Astrocyte of the cerebellum (primary cell): ENCODE results near the gene SLC17A3.

Experiments used
- DNase-seq: peaks from one replicate; pipeline ENCODE4 v3.0.0-alpha.2; 2011; ENCODE audit warnings: low read depth
- H3K4me3 ChIP-seq: 2 replicates; pipeline ENCODE4 v1.5.1; 2011; ENCODE audit warnings: mild to moderate bottlenecking, low read depth, low read length, moderate library complexity
- in situ Hi-C: cut with HindIII; loops from 2 replicates; pipeline ENCODE4 v1.10.0; 2017; ENCODE audit warnings: low sequenced_read_pairs
- TF ChIP-seq, protein P1 (sequence below): IDR thresholded peaks from 2 replicates; pipeline ENCODE4 v1.5.1; 2012; ENCODE audit warnings: low read length, low read depth, moderate library complexity, mild to moderate bottlenecking; ENCODE audit errors: missing control alignments

Gene SLC17A3

DNA sequence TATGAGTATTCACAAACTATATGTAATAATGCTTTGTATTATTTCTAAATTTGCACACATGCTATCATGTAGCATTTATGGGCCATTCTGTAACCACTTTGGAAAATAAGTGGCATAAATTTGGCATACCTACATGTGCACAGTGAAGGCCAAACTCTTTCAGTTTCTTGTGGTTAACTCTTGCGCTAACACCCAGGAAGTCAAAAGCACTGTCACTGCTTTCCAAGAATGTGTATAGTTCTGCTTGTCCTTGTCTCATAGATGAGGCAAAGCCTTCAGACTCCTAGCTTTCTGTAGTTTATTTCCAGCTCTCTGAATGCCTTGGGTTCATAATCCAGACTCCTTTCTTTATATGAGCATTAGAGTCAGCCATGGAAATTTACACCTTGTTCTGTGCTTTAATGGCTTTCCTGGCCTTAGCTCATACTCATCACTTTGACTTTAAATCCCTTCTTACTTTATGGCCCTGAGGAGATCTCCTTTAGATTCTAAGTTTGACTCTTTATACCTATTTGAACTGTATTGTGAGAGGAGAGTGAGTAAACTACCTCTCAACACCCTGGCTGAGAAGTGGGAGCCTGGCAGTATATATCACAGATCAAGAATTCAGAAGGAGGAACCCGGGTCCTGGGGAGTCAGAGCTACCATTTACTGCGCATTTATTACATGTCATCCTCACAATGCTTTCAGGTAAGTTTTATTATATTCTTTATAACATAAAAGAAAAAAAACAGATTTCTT lies 949 bp upstream of the SLC17A3 start:
- in situ Hi-C loops = no loop called here

DNA sequence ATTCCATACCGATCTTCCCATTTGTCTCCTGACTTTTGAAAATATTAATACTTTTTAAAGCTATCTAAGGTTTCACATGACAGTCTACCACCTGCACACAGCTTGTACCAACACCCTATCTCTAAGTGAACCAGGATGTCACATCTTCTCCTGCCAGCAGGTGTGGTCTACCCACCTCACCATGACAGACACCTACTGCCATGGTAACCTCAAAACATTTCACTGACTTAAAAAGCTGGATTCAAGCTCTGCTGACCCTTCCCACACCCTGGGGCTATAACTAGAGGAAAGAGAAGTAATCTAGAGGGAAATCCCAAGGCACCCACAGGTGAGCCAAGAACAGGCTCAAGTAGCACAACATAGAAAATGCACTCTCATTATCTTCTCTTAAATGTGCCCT lies 1.2 kb downstream of the SLC17A3 start:
- TF ChIP-seq, protein P1, sequence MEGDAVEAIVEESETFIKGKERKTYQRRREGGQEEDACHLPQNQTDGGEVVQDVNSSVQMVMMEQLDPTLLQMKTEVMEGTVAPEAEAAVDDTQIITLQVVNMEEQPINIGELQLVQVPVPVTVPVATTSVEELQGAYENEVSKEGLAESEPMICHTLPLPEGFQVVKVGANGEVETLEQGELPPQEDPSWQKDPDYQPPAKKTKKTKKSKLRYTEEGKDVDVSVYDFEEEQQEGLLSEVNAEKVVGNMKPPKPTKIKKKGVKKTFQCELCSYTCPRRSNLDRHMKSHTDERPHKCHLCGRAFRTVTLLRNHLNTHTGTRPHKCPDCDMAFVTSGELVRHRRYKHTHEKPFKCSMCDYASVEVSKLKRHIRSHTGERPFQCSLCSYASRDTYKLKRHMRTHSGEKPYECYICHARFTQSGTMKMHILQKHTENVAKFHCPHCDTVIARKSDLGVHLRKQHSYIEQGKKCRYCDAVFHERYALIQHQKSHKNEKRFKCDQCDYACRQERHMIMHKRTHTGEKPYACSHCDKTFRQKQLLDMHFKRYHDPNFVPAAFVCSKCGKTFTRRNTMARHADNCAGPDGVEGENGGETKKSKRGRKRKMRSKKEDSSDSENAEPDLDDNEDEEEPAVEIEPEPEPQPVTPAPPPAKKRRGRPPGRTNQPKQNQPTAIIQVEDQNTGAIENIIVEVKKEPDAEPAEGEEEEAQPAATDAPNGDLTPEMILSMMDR = no peak
- no peak overlapping the region for H3K4me3 ChIP-seq
- no peak for DNase-seq
- in situ Hi-C loops = no loop called here

More for the DNA sequence above, 949 bp upstream of the SLC17A3 start:
- H3K4me3 ChIP-seq = no peak overlapping the region
- no peak for DNase-seq
- TF ChIP-seq, protein P1 = no peak

DNA sequence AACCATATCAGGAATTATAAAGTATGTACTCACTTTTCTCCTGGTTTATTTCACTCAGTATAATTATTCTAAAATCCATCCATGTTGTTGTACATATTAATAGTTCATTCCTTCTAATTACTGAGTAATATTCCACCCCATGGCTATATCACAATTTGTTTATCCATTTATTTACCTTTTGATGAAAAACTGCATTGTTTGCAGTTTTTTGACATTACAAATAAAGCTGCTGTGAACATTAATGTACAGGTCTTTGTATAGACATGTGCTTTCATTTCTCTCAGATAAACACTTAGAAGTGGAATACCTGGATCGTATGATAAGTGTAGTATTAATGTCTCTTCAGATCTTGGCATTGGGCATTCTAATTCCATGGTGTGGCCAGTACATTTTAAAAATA lies 4.2 kb downstream of the SLC17A3 start:
- no peak overlapping the region for H3K4me3 ChIP-seq
- in situ Hi-C loops = no loop called here
- TF ChIP-seq, protein P1 = no peak
- no peak for DNase-seq

DNA sequence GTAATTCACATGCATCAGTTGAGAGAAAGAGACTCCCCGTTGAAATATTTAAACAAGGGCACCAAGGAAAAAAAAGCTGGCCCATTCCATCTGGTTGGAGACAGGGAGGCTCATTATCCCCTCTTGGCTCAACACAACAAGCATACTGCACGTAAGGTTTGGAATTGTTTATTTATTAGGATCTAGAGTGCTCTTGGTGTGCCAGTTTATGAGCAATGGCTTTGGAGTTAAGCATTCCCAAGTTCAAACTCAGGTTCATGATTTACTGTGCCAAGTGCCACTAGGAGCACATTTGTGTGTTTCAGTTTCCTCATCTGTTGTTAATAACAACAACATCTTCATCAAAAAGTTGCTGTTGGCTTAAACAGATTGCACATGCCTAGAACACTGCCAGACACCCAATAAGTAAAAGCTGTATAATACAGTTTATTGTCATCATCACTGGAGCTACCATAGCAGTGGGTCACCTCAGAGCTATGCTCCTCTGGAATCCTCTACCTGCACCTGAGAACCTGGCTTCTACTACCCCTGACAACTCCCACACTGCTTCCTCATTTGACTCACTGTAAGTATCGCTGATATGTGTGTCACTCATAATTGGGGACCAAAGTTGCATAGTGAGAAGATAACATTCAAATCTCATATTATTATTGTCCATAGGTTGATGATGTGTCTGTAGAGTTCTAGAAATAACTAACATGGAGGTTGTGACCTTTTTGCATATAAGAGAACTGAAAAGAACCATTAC lies 5.4 kb downstream of the SLC17A3 start:
- TF ChIP-seq, protein P1 = no peak
- in situ Hi-C loops = no loop called here

DNA sequence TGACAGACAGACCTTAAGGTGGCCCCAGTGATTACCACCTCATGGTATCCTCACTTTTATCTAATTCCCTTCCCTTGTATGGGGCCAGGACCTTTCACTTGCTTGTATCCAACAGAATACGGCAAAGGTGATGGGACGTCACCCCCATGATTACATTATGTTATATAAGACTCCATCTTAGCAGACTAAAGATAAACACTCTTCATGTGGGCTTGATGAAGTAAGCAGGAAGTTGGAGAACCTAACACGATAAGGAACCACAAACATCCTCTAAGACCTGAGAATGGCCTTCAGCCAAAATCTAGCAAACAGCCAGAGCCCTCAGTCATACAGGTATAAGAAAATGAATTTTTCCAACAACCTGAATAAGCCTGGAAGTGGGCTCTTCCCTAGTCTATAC lies 8.0 kb downstream of the SLC17A3 start:
- in situ Hi-C loops = no loop called here
- no peak overlapping the region for H3K4me3 ChIP-seq
- no peak for DNase-seq
- TF ChIP-seq, protein P1 = no peak

More for the DNA sequence above, 5.4 kb downstream of the SLC17A3 start:
- DNase-seq = no peak
- no peak overlapping the region for H3K4me3 ChIP-seq

DNA sequence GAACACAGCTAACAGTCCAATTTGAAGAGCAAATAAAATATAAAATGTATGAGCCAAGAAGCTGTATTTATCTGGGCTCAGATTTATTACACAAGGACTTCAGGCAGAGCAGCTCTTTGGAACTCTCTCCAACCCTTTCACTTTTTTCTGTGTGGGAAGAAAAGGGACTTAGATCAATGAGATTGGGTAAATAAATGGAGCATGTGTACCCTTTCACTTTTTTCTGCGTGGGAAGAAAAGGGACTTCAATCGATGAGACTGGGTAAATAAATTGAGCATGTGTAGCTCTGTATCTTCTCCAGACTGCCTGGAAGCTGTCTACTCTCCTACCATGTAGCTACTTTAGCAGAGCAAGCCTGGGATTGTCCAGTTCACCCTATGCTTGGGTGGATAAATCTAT lies 10.7 kb downstream of the SLC17A3 start:
- DNase-seq = no peak
- TF ChIP-seq, protein P1 = no peak
- in situ Hi-C loops = no loop called here
- H3K4me3 ChIP-seq = no peak overlapping the region
